Activated CD4-positive, alpha-beta T cell treated with anti-CD3 and anti-CD28 coated beads for 24 hours (primary cell): ENCODE measurements around the gene AKR1B1.
A peak's percentile ranks its signal among the peaks of the same experiment; 100 is the strongest.
"Not testable (repeated sequence)": the region's sequence is repeated elsewhere in the genome, so short reads cannot be mapped to it uniquely, and the experiment has no call there.

Source experiments
- DNase-seq, 2 donors: peaks; one replicate each; pipeline ENCODE4 v3.0.0-alpha.2; 2020; ENCODE audit warnings: low read depth in 2 of 2

AKR1B1 gene

DNA sequence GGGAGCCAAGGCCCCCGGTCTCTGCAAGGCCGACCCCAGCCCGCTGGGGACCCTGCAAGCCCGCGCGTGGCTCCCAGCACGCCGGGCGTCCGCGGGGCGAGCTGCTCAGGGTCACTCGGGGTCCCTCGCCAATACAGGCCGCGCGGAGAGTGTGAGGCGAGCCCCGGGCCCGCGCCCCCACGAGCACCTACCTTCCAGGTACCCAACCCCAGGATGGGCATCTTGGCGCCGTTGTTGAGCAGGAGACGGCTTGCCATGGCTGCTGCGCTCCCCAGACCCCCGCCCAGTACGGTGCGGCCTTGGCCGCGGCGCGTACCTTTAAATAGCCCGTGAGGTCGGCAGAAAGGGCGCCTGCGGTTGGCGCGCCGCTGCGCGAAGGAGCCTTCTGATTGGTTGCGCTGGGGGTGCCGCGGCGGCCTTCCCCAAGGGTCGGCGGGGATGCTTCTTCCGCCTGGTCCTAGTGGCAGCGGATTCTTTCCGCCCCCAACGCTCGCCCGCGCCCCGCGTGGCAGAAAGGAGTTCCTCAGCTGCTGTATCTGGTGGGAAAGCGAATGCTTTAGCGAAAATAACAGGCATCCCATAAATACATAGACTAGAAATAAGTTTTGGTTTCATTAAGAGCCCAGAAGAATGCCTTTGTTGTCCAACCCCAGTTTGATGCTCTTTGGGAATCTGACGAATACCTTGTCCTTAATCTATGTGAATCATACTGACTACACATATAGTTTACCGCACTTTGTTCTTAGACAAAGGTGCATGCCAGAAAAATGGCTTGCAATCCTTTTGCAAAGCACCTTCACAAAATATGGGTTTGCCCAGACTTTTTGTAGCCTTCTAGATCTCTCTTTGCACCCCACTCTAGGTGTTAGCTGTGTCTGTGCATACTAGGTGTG lies at the start of gene AKR1B1:
AKR1B1 (minus strand) TSS at position 295 of the 893 bp plus-strand sequence; CDS start at position 257, 38 bp downstream.
- peak; percentile 73 to 79 for DNase-seq

GRCh38 chr7:134505856-134506255 lies 47.0 kb upstream of the AKR1B1 start:
- no peak for DNase-seq

GRCh38 chr7:134504660-134505164 lies 45.8 kb upstream of the AKR1B1 start:
- no peak for DNase-seq

DNA sequence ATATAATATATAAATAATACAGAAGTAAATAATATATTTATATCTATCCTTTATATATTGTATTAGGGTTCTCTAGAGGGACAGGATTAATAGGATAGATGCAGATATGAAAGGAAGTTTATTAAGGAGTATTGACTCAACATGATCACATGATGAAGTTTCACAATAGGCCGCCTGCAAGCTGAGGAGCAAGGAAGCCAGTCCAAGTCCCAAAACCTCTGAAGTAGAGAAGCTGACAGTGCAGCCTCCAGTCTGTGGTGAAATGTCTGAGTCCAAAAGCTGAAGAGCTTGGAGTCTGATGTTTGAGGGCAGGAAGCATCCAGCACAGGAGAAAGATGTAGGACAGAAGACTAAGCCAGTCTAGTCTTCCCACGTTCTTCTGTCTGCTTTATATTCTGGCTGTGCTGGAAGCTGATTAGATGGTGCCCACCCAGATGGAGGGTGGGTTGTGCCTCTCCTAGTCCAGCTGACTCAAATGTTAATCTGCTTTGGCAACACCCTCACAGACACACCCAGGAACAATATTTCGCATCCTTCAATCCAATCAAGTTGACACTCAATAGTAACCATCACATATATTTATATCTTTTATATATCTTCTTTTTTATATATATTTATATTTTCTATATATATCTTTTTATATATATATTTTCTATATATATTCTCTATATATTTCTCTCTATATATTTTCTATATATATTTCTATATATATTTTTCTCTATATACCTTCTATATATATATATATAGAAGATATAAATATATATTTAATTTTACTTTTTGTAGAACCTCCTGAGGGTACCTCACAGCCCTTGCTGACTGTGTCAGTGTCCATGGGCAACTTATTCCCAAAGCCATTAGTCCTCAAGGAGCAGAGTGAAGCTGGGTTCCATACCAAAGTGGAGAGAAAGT lies 43.8 kb upstream of the AKR1B1 start:
- DNase-seq: no peak

- no peak for DNase-seq
Observed at GRCh38 chr7:134500982-134501381, 42.1 kb upstream of the AKR1B1 start.

DNA sequence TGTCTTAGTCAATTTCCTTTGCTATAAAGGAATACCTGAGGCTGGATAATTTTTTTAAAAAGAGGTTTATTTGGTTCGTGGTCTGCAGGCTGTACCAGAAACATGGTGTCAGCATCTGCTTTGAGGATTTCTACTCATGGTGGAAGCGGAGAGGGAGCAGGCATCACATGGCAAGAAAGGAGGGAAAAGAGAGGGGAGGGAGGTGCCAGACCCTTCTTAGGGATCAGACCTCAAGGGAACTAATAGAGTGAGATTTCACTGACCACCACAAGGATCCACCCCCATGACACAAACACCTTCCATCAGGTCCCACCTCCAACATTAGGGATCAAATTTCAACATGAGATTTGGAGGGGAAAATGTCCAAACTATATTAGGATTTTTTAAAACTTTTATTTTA lies 41.5 kb upstream of the AKR1B1 start:
- DNase-seq: no peak

DNA sequence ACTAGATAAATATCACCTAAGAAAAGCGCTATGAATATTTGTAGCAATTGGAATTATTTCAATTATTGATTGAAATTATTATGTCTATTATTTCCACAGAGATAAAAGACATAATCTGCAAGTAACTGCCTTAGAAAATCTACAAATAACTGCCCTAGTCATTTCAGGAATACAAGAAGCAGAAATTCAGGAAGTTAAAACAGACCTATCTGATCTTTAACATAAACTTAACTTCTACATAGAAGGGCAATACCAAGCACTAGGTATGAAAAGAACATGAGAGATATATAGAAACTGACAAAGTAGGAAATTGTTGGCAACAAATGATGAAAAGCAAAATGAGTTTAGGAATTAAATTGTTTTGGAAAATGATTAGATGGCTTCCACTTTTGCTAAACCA lies 36.6 kb upstream of the AKR1B1 start:
- no peak for DNase-seq

DNA sequence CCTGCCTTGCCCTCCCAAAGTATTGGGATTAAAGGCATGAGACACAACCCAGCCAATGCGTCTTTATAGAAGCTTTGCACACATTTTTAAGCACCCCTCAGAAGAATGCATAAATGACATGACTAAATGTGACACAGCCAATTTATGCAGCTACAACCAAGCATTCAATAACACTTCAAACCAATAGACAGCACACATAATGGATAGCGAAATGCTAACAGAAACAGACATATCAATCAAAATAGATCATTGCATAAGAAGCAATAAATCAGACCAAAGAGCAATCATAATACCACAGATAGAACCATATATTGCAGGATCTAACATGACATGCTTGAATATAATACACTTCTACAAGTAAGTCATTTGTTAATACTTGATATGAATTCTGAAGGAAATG lies 34.2 kb upstream of the AKR1B1 start:
- no peak for DNase-seq

- not testable (repeated sequence) for DNase-seq
Observed at GRCh38 chr7:134487721-134488120, 28.8 kb upstream of the AKR1B1 start.

DNA sequence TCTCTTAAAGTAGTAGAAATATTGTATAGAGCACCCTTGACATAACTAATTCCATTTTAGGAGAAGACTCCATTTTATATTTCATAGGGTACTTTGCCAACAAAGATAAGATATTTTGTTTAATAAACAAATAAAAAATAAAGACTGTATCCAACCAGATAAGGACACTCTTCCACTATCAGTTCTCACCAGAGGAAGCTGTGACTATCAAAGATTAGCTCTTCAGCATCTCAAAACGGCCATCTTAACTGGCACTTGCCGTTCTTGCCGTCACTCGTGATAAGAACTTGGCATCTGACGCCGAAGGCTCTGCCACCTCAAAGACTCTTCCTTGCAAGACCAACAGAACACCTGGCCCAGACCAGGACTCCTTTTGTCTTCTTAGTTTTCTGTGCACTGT lies 26.3 kb upstream of the AKR1B1 start:
- no peak for DNase-seq

- no peak for DNase-seq
Observed at GRCh38 chr7:134483296-134483695, 24.4 kb upstream of the AKR1B1 start.

GRCh38 chr7:134482858-134483257 lies 24.0 kb upstream of the AKR1B1 start:
- no peak for DNase-seq

- no peak for DNase-seq
Observed at GRCh38 chr7:134481167-134481566, 22.3 kb upstream of the AKR1B1 start.

DNA sequence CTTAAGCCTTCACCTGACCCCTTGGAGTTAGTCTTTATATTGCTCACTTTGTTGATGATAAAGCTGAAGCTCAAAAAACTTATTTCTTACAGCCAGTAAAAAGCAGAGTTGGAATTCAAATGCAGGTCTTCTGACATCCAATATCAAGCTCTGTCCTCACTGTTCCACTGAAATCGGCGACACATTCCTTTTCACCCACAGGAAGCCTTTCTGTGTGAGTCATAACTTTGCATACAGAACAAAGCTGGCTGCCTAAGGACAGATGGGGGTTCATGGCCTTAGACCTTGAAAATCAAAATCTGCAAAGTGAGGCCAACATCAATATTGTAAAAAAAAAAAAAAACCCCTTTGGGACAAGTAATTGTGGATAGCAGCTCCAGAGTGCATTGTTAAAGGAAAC lies 21.8 kb upstream of the AKR1B1 start:
- no peak for DNase-seq

- no peak for DNase-seq
Observed at GRCh38 chr7:134480202-134480601, 21.3 kb upstream of the AKR1B1 start.

GRCh38 chr7:134478707-134479106 lies 19.8 kb upstream of the AKR1B1 start:
- no peak for DNase-seq

GRCh38 chr7:134477954-134478353 lies 19.1 kb upstream of the AKR1B1 start:
- DNase-seq: no peak

DNA sequence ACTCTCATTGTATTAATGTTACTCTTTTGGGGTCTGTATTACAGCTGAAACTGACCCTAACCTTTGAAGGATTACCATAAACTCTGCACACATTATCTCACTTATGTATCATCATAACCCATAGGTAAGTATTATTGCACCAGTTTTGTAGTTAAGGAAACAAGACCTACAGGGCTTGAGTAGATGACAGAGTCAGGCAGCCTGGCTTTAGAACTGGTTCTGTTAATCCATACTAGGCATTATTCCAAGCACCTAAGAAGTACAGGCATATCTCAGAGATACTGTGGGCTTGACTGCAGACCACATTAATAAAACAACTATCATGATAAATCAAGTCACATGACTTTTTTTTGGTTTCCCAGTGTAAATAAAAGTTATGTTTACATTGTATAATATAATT lies 17.1 kb upstream of the AKR1B1 start:
- no peak for DNase-seq

GRCh38 chr7:134474828-134475227 lies 15.9 kb upstream of the AKR1B1 start:
- DNase-seq: no peak

DNA sequence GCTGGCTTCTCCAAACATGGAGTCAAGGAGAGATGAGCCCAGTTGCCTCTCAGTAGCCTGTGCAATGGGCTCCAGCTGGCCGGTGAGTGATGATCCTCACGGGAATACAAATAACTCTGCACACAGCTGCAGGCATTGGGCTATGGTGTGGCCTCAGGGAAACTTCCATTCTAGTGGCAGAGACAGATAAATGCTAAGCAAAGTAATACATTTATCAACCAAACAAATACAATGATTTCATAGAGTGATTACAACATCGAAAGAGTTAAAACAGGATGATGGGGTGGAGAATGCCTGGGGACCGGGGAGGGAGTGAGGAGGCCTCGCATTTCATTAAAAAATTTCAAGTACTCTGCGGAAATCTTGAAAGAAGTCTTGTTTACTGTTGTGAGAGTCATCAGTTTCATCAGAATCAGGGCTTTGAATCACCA lies 15.0 kb upstream of the AKR1B1 start:
- DNase-seq: no peak

DNA sequence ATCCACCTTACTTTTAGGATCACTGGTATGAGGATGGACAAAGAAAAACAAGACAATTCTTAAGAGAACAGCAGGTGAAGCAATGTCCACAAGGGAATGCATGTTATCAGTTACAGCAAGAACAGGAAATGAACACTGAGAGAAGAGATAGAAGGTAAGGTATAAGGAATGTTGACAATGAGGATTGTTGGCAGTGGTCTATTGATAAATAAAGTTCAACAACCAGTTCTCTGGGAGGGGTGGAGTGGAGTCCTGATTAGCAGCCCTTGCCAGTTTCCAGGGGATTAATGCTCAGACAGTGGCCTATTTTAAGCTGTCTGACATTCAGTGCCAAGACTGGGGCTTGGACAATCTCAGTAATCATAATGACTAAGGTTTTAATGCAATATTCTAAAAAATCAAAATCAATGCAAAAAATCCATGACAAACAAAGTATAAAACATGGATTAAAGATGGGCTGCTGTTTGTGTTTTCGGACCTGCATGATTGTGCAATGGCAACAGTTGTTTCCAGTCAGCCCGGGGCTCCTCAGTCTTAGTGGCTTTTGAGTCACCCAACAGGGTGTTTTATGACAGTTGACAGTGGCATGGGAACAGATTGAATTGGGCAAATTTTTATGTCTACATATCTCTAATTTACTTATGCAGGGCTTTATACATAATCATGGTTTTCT lies 13.8 kb upstream of the AKR1B1 start:
- no peak for DNase-seq

DNA sequence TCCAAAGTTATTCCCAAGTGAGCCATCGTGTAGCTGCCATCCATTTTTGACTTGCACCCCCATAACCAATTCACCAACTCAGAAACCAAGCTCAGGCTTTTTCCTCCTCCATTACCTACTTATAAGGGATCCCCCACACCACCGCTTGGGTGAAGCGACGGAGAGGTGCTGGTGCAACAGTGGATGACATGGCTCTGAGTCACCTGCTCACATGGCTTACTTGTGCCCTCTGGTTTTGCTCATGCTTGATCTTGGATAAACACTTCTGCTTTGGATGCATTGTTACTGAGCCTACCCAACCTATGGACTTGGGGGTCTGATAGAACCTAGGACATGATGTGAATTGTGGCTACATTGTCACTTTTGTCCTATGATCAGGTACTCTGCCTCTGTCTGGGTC lies 12.0 kb upstream of the AKR1B1 start:
- no peak for DNase-seq
